ENCODE data around the gene ZNF236.

DNA sequence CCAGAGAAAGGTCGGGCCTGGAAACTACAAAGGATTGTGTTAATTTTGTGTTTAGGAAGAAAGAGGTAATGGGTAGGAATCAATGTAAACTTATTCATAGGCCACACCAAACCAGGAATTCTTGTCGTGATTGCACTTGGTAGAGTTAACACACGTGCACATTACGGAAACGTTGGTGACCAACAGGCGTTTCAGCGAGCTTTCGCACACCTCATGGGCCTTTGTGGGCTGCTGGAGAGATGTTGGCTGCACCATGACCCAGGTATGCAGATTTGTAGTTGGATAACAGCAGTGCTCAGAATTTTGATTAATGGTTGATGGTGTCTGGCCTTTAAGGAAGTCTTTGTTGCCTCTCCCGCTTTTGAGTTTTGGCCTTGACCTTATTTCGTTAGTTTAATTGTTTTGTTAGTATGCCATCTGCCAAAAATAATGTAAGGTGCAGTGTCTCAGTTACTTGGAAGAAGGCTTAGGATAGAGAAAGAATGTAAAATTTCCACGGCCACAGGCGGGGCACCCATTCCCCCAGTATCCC is 1.9 kb downstream of the ZNF236 start:
- TF ChIP-seq, protein P1, sequence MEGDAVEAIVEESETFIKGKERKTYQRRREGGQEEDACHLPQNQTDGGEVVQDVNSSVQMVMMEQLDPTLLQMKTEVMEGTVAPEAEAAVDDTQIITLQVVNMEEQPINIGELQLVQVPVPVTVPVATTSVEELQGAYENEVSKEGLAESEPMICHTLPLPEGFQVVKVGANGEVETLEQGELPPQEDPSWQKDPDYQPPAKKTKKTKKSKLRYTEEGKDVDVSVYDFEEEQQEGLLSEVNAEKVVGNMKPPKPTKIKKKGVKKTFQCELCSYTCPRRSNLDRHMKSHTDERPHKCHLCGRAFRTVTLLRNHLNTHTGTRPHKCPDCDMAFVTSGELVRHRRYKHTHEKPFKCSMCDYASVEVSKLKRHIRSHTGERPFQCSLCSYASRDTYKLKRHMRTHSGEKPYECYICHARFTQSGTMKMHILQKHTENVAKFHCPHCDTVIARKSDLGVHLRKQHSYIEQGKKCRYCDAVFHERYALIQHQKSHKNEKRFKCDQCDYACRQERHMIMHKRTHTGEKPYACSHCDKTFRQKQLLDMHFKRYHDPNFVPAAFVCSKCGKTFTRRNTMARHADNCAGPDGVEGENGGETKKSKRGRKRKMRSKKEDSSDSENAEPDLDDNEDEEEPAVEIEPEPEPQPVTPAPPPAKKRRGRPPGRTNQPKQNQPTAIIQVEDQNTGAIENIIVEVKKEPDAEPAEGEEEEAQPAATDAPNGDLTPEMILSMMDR (IDR thresholded peaks at IDR 0.05): no peak
- TF ChIP-seq POLR2A (IDR thresholded peaks at IDR 0.05): no peak
